Left lung (tissue), 10 donors: Measurements from ENCODE around the gene WDR33. TPM values are rescaled to one million over a fixed set of nuclear protein-coding genes. Genes with fewer than 3 reads are reported as not detected.

Experiments
- ATAC-seq: fragments of 200-7000 bp; cut with Tn5 transposase; one replicate; pipeline ENCODE4 v1.9.1; 2020; ENCODE audit warnings: moderate library complexity
- DNase-seq, 4 donors: peaks; one replicate each; pipeline ENCODE4 v3.0.0-alpha.2; 2013 to 2020
- H3K27ac ChIP-seq, 2 donors: fragments of 200-600 bp; sonication (generic) in 1 of 2; one replicate each; pipeline versions ENCODE4 v1.5.0 to v1.8.0; 2020 to 2021
- H3K27me3 ChIP-seq, 2 donors: fragments of 200-600 bp; sonication (generic) in 1 of 2; one replicate each; pipeline versions ENCODE4 v1.5.0 to v1.8.0; 2020 to 2021
- H3K36me3 ChIP-seq, 2 donors: fragments of 200-600 bp; sonication (generic) in 1 of 2; one replicate each; pipeline versions ENCODE4 v1.5.0 to v1.8.0; 2020 to 2021
- H3K4me1 ChIP-seq, 2 donors: fragments of 200-600 bp; one replicate each; pipeline ENCODE4 v1.8.0; 2021
- H3K4me3 ChIP-seq, 2 donors: fragments of 200-600 bp; sonication (generic) in 1 of 2; one replicate each; pipeline versions ENCODE4 v1.5.0 to v1.8.0; 2020 to 2021; ENCODE audit warnings: mild to moderate bottlenecking in 1 of 2
- H3K9me3 ChIP-seq, 2 donors: fragments of 200-600 bp; sonication (generic) in 1 of 2; one replicate each; pipeline versions ENCODE4 v1.5.0 to v1.8.0; 2020 to 2021
- intact Hi-C, 2 donors: fragments of 100-400 bp; cut with DNase I; formaldehyde crosslinking; loops; one replicate each; pipeline versions ENCODE4 v1.11.2 to v1.14.2; 2022
- polyA plus RNA-seq, 6 donors: library from polyadenylated mRNA; unstranded; fragments of 120-200 nt; gene quantifications; one replicate each; pipeline ENCODE4 v1.2.1, GENCODE V29; 2013; ENCODE audit not compliant: insufficient read length in 6 of 6
- total RNA-seq, 2 donors: library from RNA; stranded (reverse); fragmentation: NEBNext Ultra II Directional; extraction: Animal tissue kit (Norgen Biotek cat#: 25700); gene quantifications; one replicate each; pipeline ENCODE4 v1.2.1, GENCODE V29; 2021
- TF ChIP-seq, protein P1 (sequence below), 2 donors: fragments of 200-600 bp; sonication (generic) in 1 of 2; IDR thresholded peaks; one replicate each; pipeline versions ENCODE4 v1.5.0 to v1.8.0; 2021; ENCODE audit warnings: antibody characterized with exemption in 2 of 2
- donor health status: DM: no; HTN: yes; CAD: no.
- donor health status: DM: no; HTN: no; CAD: no.

WDR33 gene
- total and polyA plus RNA-seq, 8 donors, result 46.4 to 57.5 (median 50.8) TPM

DNA sequence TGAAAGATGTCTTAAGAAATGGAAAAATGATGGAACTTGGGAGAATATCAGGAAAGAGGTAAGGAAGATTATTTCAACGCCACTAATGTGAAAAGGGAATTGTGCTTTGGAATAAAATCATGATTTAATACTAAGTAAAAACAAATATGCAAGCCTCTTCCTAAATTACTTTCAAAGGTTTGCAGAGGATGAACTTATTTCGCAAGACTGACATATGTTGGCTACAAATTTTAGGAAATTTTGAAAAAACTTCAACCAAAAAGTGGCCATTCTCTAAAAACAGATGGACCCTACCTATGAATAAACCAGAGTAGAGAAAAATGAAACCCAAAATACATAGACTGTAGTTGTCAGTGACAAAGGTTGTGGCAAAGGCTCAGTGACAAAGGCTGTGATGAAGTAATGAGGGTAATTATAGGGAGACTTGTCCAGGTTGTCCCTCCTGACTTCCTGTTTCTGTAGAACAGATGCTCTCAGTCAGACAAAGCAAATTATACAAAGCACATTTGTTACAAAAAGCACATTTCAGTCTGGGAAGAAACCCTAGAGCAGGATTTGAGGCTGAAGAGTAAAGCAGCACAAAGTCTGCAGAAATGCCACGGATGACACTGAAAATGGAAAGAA, 70.2 kb downstream of the WDR33 start:
- no peaks in the 10 kb centered on the region for H3K27me3 ChIP-seq
- peaks cover 0 to 22% of the 10 kb centered on the region in 2 donors for H3K36me3 ChIP-seq
- intact Hi-C loops, result no loop called here
- no peak for DNase-seq
- H3K4me1 ChIP-seq, result no peaks in the 10 kb centered on the region
- no peak for ATAC-seq
- H3K27ac ChIP-seq, result no peak overlapping the region
- no peaks in the 10 kb centered on the region for H3K9me3 ChIP-seq
- TF ChIP-seq, protein P1, sequence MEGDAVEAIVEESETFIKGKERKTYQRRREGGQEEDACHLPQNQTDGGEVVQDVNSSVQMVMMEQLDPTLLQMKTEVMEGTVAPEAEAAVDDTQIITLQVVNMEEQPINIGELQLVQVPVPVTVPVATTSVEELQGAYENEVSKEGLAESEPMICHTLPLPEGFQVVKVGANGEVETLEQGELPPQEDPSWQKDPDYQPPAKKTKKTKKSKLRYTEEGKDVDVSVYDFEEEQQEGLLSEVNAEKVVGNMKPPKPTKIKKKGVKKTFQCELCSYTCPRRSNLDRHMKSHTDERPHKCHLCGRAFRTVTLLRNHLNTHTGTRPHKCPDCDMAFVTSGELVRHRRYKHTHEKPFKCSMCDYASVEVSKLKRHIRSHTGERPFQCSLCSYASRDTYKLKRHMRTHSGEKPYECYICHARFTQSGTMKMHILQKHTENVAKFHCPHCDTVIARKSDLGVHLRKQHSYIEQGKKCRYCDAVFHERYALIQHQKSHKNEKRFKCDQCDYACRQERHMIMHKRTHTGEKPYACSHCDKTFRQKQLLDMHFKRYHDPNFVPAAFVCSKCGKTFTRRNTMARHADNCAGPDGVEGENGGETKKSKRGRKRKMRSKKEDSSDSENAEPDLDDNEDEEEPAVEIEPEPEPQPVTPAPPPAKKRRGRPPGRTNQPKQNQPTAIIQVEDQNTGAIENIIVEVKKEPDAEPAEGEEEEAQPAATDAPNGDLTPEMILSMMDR (IDR thresholded peaks at IDR 0.05), result no peak
- H3K4me3 ChIP-seq, result no peak overlapping the region

- TF ChIP-seq, protein P1 (IDR thresholded peaks at IDR 0.05), result no peak
- ATAC-seq (no peak), DNase-seq (no peak)
- Histone ChIP-seq H3K4me1 (peaks cover 0 to 1% of the 10 kb centered on the region in 2 donors), H3K36me3 (peaks cover 0 to 13% of the 10 kb centered on the region in 2 donors), H3K4me3 (no peak overlapping the region), H3K27me3 (no peaks in the 10 kb centered on the region), H3K9me3 (no peaks in the 10 kb centered on the region), H3K27ac (no peak overlapping the region)
- intact Hi-C loops, result no loop called here
These were observed 71.2 kb downstream of the WDR33 start for GRCh38 chr2:127739800-127740199.

DNA sequence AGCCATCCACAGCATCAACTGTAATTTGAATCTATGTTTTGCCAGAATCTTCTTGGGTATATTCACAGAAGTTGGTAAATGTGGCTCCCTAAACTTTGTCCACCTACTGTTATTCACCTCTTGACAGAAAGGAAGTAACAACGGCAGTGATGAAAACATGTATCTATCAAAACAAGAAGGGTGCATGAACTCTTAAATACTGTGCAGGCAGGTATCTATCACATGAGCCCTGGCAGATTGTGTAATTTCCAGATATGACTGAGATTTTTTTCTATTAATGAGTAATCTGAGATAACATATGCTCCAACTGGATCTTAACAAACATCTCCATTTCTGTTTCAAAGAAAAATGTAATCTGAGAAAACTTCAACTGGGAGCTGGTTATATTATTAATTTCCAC, 73.1 kb downstream of the WDR33 start:
- DNase-seq (no peak), ATAC-seq (no peak)
- H3K27ac ChIP-seq, result no peak overlapping the region
- peaks cover 0 to 14% of the 10 kb centered on the region in 2 donors for H3K4me1 ChIP-seq
- intact Hi-C loops, result no loop called here
- H3K4me3 ChIP-seq, result no peak overlapping the region
- no peaks in the 10 kb centered on the region for H3K27me3 ChIP-seq
- H3K9me3 ChIP-seq, result no peaks in the 10 kb centered on the region
- H3K36me3 ChIP-seq, result peaks cover 0 to 6% of the 10 kb centered on the region in 2 donors
- TF ChIP-seq, protein P1 (IDR thresholded peaks at IDR 0.05), result no peak

DNA sequence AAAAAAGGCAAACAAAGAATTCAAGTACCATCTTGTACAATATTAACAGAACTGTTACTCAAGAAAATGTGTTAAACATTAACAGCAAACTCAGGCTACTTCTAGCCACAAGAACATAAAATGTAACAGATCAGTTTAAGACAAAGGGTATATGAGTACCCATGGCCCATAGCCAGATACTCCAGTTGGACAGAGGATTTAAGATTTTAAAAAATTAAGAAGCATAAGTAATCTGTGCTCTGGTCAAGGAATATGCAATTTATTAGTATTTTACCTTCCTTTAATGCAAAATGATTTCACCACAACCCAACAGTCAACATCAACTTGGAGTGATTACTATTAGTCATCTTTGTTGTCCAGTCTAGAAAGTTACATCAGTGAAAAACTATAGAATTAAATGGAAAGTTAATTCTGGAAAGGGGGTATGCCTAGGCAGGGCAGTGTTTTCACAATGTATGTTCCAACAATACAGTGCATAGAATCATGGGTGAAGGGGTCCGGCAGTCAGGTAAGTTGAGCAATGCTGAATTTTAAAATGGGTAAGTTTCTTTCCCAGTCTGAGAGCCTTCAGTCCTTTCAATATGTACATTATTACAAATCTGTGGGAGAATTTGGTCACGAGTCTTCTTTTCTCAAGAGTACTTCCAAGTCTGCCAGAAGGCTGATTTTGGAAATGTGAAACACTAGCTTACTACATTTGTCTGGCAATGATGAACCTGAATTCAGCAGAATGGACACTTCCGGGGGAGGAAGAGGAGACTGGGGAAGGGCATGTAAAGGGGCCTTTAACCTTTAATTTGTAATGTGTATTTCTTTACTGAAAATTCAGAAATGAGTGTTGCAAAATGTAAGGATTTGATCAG, 75.2 kb downstream of the WDR33 start:
- H3K9me3 ChIP-seq, result no peaks in the 10 kb centered on the region
- intact Hi-C loops, result no loop called here
- H3K27ac ChIP-seq, result peak overlapping the region in 1 of 2 donors; percentile 69
- H3K27me3 ChIP-seq, result no peaks in the 10 kb centered on the region
- H3K4me3 ChIP-seq, result no peak overlapping the region
- H3K36me3 ChIP-seq, result peaks cover 0 to 6% of the 10 kb centered on the region in 2 donors
- DNase-seq (peak in 2 of 4 donors; percentile 16 to 26), ATAC-seq (peak; percentile 68)
- TF ChIP-seq, protein P1 (IDR thresholded peaks at IDR 0.05), result no peak
- peaks cover 0 to 14% of the 10 kb centered on the region in 2 donors for H3K4me1 ChIP-seq

- DNase-seq (peak in 1 of 4 donors; percentile 21), ATAC-seq (peak; percentile 71)
- Histone ChIP-seq H3K36me3 (peaks cover 0 to 6% of the 10 kb centered on the region in 2 donors), H3K27ac (peak overlapping the region; percentile 6 to 69), H3K4me3 (no peak overlapping the region), H3K27me3 (no peaks in the 10 kb centered on the region), H3K9me3 (no peaks in the 10 kb centered on the region), H3K4me1 (peaks cover 0 to 14% of the 10 kb centered on the region in 2 donors)
- TF ChIP-seq, protein P1 (IDR thresholded peaks at IDR 0.05), result no peak
- intact Hi-C loops, result no loop called here
These were observed 75.9 kb downstream of the WDR33 start for GRCh38 chr2:127735044-127735443.
